CD14-positive monocyte (primary cell): Measurements from ENCODE around the gene PRICKLE4. TPM values are rescaled to one million over a fixed set of nuclear protein-coding genes. Genes with fewer than 3 reads are reported as not detected.
A peak's percentile ranks its signal among the peaks of the same experiment; 100 is the strongest.

Experiments used
- DNase-seq, 3 donors: peaks; one replicate each; pipeline ENCODE4 v3.0.0-alpha.2; 2011 to 2022
- H2AFZ ChIP-seq: 2 replicates; pipeline ENCODE4 v1.6.0; 2012; ENCODE audit warnings: mild to moderate bottlenecking, low read depth, low read length, inconsistent platforms; ENCODE audit not compliant: insufficient read depth, poor library complexity, severe bottlenecking
- H3K27ac ChIP-seq, 2 donors: 1 replicate in 1 of 2; 2 replicates in 1 of 2; pipeline ENCODE4 v1.5.1; 2012 to 2013; ENCODE audit warnings: low read length in 2 of 2, control low read depth in 1 of 2, inconsistent platforms in 1 of 2, low read depth in 1 of 2, mild to moderate bottlenecking in 1 of 2
- H3K27me3 ChIP-seq, 2 donors: one replicate each; pipeline versions ENCODE4 v1.6.0 to v1.6.1; 2011 to 2013; ENCODE audit warnings: low read length in 2 of 2; ENCODE audit not compliant: control insufficient read depth in 2 of 2, insufficient read depth in 2 of 2
- H3K36me3 ChIP-seq, 2 donors: replicated peaks in 1 of 2; 1 replicate in 1 of 2; 2 replicates in 1 of 2; pipeline versions ENCODE4 v1.5.1 to v1.6.1; 2012 to 2013; ENCODE audit warnings: low read length in 2 of 2, control low read depth in 1 of 2, inconsistent platforms in 1 of 2, mild to moderate bottlenecking in 1 of 2; ENCODE audit not compliant: insufficient read depth in 2 of 2, control insufficient read depth in 1 of 2
- H3K4me1 ChIP-seq, 2 donors: 1 replicate in 1 of 2; 2 replicates in 1 of 2; pipeline versions ENCODE4 v1.5.1 to v1.6.1; 2012 to 2013; ENCODE audit warnings: low read length in 2 of 2, control low read depth in 1 of 2, inconsistent platforms in 1 of 2, mild to moderate bottlenecking in 1 of 2, moderate library complexity in 1 of 2; ENCODE audit not compliant: insufficient read depth in 2 of 2, control insufficient read depth in 1 of 2
- H3K4me2 ChIP-seq: replicated peaks from 2 replicates; pipeline ENCODE3; 2012; ENCODE audit warnings: low read length, moderate library complexity, mild to moderate bottlenecking; ENCODE audit not compliant: poor library complexity, severe bottlenecking; ENCODE audit errors: extremely low read depth
- H3K4me3 ChIP-seq, 3 experiments: fragments of 200-600 bp in 1 of 3; sonication (generic) in 1 of 3; replicated peaks in 1 of 3; 1 replicate in 2 of 3; 2 replicates in 1 of 3; pipeline ENCODE4 v1.5.1; 2011 to 2013; ENCODE audit warnings: low read length in 3 of 3, mild to moderate bottlenecking in 3 of 3, control low read depth in 2 of 3, low read depth in 2 of 3, inconsistent platforms in 1 of 3, moderate library complexity in 1 of 3
- H3K79me2 ChIP-seq: 2 replicates; pipeline ENCODE4 v1.6.0; 2012; ENCODE audit warnings: mild to moderate bottlenecking, control low read depth, inconsistent platforms, low read length, moderate library complexity; ENCODE audit not compliant: insufficient read depth
- H3K9ac ChIP-seq: 2 replicates; pipeline ENCODE4 v1.6.0; 2017; ENCODE audit warnings: low read length, mild to moderate bottlenecking; ENCODE audit not compliant: insufficient read depth, poor library complexity, severe bottlenecking
- H3K9me3 ChIP-seq, 2 donors: replicated peaks in 1 of 2; 1 replicate in 1 of 2; 2 replicates in 1 of 2; pipeline versions ENCODE4 v1.5.1 to v1.6.1; 2012 to 2013; ENCODE audit warnings: low read length in 2 of 2, control low read depth in 1 of 2; ENCODE audit not compliant: control insufficient read depth in 1 of 2, insufficient read depth in 1 of 2
- H4K20me1 ChIP-seq: 2 replicates; pipeline ENCODE4 v1.6.0; 2012; ENCODE audit warnings: mild to moderate bottlenecking, low read length, control low read depth, moderate library complexity; ENCODE audit not compliant: insufficient read depth
- H3K27ac Mint-ChIP-seq, 7 donors: one replicate each; pipeline ENCODE4 v1.8.0; 2020; ENCODE audit warnings: mild to moderate bottlenecking in 7 of 7, mixed read lengths in 7 of 7, moderate library complexity in 6 of 7, inconsistent platforms in 2 of 7
- H3K27me3 Mint-ChIP-seq, 3 donors: one replicate each; pipeline ENCODE4 v1.8.0; 2021 to 2022; ENCODE audit warnings: low read depth in 3 of 3, mild to moderate bottlenecking in 3 of 3, mixed read lengths in 3 of 3, moderate library complexity in 3 of 3, inconsistent platforms in 1 of 3
- H3K36me3 Mint-ChIP-seq, 2 donors: one replicate each; pipeline ENCODE4 v1.8.0; 2020; ENCODE audit warnings: mixed read lengths in 2 of 2, inconsistent platforms in 1 of 2, mild to moderate bottlenecking in 1 of 2
- H3K4me1 Mint-ChIP-seq: one replicate; pipeline ENCODE4 v1.8.0; 2020; ENCODE audit warnings: mild to moderate bottlenecking, mixed read lengths
- H3K4me3 Mint-ChIP-seq, 2 donors: one replicate each; pipeline ENCODE4 v1.8.0; 2020; ENCODE audit warnings: mild to moderate bottlenecking in 2 of 2, mixed read lengths in 2 of 2, moderate library complexity in 1 of 2
- H3K9me3 Mint-ChIP-seq, 7 donors: one replicate each; pipeline ENCODE4 v1.8.0; 2020 to 2022; ENCODE audit warnings: mixed read lengths in 7 of 7, mild to moderate bottlenecking in 6 of 7, moderate library complexity in 6 of 7, inconsistent platforms in 2 of 7
- whole genome bisulfite sequencing: methylation state at CpG from one replicate; pipeline ENCODE4 v1.1.5; 2013; ENCODE audit warnings: missing lambda C conversion rate; ENCODE audit not compliant: insufficient coverage; 5-methylcytosine and 5-hydroxymethylcytosine counted together
- intact Hi-C, 2 donors: fragments of 100-400 bp; cut with micrococcal nuclease; formaldehyde crosslinking; loops; one replicate each; pipeline versions ENCODE4 v1.15.0 to v1.15.1; 2023
- polyA plus RNA-seq, 3 donors: library from polyadenylated mRNA; depleted of rRNA in 1 of 3; unstranded in 2 of 3; stranded (reverse) in 1 of 3; fragments of 300-500 nt in 2 of 3; fragments of >200 nt in 1 of 3; fragmentation: Illumina TruSeq in 2 of 3; gene quantifications; 1 replicate in 2 of 3; 2 replicates in 1 of 3; pipeline ENCODE4 v1.2.3, GENCODE V29; 2012 to 2021
- TF ChIP-seq, protein P1 (sequence below): fragments of 200-600 bp; IDR thresholded peaks from one replicate; pipeline ENCODE4 v1.8.0; 2022; ENCODE audit warnings: antibody characterized with exemption, mild to moderate bottlenecking

The PRICKLE4 gene
- polyA plus RNA-seq, 3 donors, result 0.88 TPM; not detected in 2

DNA sequence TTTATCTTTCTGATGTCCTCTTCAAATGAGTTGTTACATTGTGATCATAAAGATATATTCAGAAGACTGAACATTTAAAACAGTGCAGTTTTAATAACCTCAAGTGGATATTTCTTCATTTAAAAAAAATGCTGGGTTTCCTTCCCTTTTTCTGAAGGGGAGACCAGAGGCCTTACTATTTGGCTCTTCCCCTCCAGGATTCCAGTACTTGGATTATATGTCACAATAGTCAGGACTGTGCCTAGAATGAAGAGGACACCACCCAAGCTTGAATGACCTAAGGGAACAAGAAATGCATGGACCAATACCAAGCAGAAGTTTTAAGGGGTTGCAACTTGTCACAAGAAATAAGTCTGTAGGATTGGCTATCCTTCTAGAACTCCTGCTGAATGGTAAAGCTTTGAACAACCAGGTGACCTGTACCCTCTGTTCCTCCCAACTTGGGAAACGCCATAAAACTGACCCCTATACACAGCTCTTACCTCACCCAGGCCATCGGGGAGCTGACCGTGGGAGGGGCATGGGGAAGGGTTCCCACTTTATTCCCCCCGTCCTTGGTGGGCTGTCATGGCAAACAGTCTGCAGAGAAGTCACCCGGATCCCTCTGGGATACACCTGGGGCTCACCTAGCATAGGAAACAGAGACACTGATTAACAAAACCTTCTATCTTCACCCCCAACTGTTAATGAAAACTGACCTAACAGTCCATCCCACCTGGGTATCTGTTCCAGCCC, 2.9 kb upstream of the PRICKLE4 start:
- Mint-ChIP-seq H3K36me3 (peaks cover 26 to 39% of the 10 kb centered on the region in 2 donors), H3K4me3 (peak overlapping the region in 1 of 2 donors; percentile 66), H3K27ac (peak overlapping the region; percentile 67 to 92 (median 87)), H3K27me3 (peaks cover 3 to 11% (median 4%) of the 10 kb centered on the region in 3 donors), H3K9me3 (no peaks in the 10 kb centered on the region), H3K4me1 (peaks cover 44% of the 10 kb centered on the region)
- Histone ChIP-seq H3K4me3 (peak overlapping the region in 1 of 3 experiments; percentile 16), H3K27me3 (peaks cover 0 to 3% of the 10 kb centered on the region in 2 donors), H3K4me2 (peak overlapping the region; percentile 45), H3K9me3 (no peaks in the 10 kb centered on the region), H3K27ac (peak overlapping the region; percentile 60 to 62), H3K4me1 (peaks cover 42 to 58% of the 10 kb centered on the region in 2 donors), H3K36me3 (peaks cover 16 to 30% of the 10 kb centered on the region in 2 donors), H3K9ac (peak overlapping the region; percentile 10), H2AFZ (no peak overlapping the region), H4K20me1 (no peaks in the 10 kb centered on the region), H3K79me2 (peaks cover 7% of the 10 kb centered on the region)
- intact Hi-C loops, result loop anchor here (5.0 to 10.0 kb wide), 3 partner anchors 70 to 173 kb away; no protein-coding TSS in a partner anchor
- DNase-seq, result peak; percentile 31 to 57 (median 45)
- TF ChIP-seq, protein P1, sequence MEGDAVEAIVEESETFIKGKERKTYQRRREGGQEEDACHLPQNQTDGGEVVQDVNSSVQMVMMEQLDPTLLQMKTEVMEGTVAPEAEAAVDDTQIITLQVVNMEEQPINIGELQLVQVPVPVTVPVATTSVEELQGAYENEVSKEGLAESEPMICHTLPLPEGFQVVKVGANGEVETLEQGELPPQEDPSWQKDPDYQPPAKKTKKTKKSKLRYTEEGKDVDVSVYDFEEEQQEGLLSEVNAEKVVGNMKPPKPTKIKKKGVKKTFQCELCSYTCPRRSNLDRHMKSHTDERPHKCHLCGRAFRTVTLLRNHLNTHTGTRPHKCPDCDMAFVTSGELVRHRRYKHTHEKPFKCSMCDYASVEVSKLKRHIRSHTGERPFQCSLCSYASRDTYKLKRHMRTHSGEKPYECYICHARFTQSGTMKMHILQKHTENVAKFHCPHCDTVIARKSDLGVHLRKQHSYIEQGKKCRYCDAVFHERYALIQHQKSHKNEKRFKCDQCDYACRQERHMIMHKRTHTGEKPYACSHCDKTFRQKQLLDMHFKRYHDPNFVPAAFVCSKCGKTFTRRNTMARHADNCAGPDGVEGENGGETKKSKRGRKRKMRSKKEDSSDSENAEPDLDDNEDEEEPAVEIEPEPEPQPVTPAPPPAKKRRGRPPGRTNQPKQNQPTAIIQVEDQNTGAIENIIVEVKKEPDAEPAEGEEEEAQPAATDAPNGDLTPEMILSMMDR, result no peak
- 94% methylated on average over 2 of the region's 5 CpGs for WGBS

DNA sequence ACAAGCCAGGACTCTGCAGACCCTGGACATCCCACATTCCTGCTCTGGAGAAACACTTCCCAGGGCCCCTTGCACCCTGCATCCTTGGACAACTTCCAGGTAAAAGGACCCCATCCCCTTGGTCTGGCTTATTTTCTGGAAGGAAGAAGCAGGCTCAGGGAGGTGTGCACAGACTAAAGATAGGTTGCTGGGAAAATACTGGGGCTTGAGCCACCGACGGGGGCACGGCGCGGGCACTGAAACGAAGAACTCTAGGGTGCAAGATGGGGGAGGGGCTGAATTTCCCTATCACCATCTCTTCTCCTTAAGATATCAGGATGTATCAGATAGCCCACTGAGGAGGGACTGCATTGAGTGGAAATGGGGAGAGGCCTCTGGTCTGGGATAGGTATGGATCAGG, 1.7 kb upstream of the PRICKLE4 start:
- no CpG with 5 or more reads among the region's 6 CpGs for WGBS

More for the DNA sequence above, 1.7 kb upstream of the PRICKLE4 start:
- no peaks in the 10 kb centered on the region for H4K20me1 ChIP-seq
- peaks cover 7% of the 10 kb centered on the region for H3K79me2 ChIP-seq
- H3K4me1 ChIP-seq, result peaks cover 46 to 63% of the 10 kb centered on the region in 2 donors
- TF ChIP-seq, protein P1, result no peak
- Mint-ChIP-seq H3K4me3 (peak overlapping the region; percentile 84 to 92), H3K9me3 (no peaks in the 10 kb centered on the region), H3K27ac (peak overlapping the region in 5 of 7 donors; percentile 51 to 91 (median 87)), H3K4me1 (peaks cover 48% of the 10 kb centered on the region), H3K36me3 (peaks cover 20 to 27% of the 10 kb centered on the region in 2 donors), H3K27me3 (peaks cover 3 to 13% (median 4%) of the 10 kb centered on the region in 3 donors)
- H2AFZ ChIP-seq, result peak overlapping the region; percentile 56
- H3K9ac ChIP-seq, result no peak overlapping the region
- intact Hi-C loops, result loop anchor here (5.0 to 10.0 kb wide), 3 partner anchors 72 to 174 kb away; no protein-coding TSS in a partner anchor
- H3K27ac ChIP-seq, result peak overlapping the region in 1 of 2 donors; percentile 57
- peak overlapping the region in 1 of 3 experiments; percentile 84 for H3K4me3 ChIP-seq
- peak overlapping the region; percentile 93 for H3K4me2 ChIP-seq
- no peaks in the 10 kb centered on the region for H3K9me3 ChIP-seq
- peaks cover 13 to 18% of the 10 kb centered on the region in 2 donors for H3K36me3 ChIP-seq
- DNase-seq, result no peak
- peaks cover 0 to 3% of the 10 kb centered on the region in 2 donors for H3K27me3 ChIP-seq
